Osteocyte (in vitro differentiated cells): ENCODE data around the gene DDX1. TPM values are rescaled to one million over a fixed set of nuclear protein-coding genes. Genes with fewer than 3 reads are reported as not detected.

ENCODE experiments used
- DNase-seq: peaks from one replicate; pipeline ENCODE4 v3.0.0; 2021; ENCODE audit warnings: mixed read lengths; ENCODE audit not compliant: unreplicated experiment; ENCODE audit errors: extremely low spot score
- H3K27ac Mint-ChIP-seq: one replicate; pipeline ENCODE4 v1.8.0; 2021; ENCODE audit warnings: mild to moderate bottlenecking, mixed read lengths; ENCODE audit not compliant: unreplicated experiment
- H3K27me3 Mint-ChIP-seq: one replicate; pipeline ENCODE4 v1.8.0; 2021; ENCODE audit warnings: mixed read lengths; ENCODE audit not compliant: unreplicated experiment
- H3K36me3 Mint-ChIP-seq: one replicate; pipeline ENCODE4 v1.8.0; 2021; ENCODE audit warnings: mixed read lengths; ENCODE audit not compliant: unreplicated experiment
- H3K4me1 Mint-ChIP-seq: one replicate; pipeline ENCODE4 v1.8.0; 2021; ENCODE audit warnings: mixed read lengths; ENCODE audit not compliant: unreplicated experiment
- H3K4me3 Mint-ChIP-seq: one replicate; pipeline ENCODE4 v1.8.0; 2021; ENCODE audit warnings: mild to moderate bottlenecking, moderate library complexity, mixed read lengths; ENCODE audit not compliant: unreplicated experiment
- H3K9me3 Mint-ChIP-seq: one replicate; pipeline ENCODE4 v1.8.0; 2021; ENCODE audit warnings: mixed read lengths; ENCODE audit not compliant: unreplicated experiment
- total RNA-seq: library from RNA; stranded (reverse); gene quantifications from 2 replicates; pipeline ENCODE4 v1.2.1, GENCODE V29; 2021
- TF ChIP-seq, protein P1 (sequence below): fragments of 200-600 bp; sonication (generic); IDR thresholded peaks from 2 replicates; pipeline ENCODE4 v1.5.0; 2021; ENCODE audit warnings: antibody characterized with exemption, mild to moderate bottlenecking, moderate library complexity

Gene DDX1
- total RNA-seq, 1 donor from 2014 or later = 90.7 TPM

DNA sequence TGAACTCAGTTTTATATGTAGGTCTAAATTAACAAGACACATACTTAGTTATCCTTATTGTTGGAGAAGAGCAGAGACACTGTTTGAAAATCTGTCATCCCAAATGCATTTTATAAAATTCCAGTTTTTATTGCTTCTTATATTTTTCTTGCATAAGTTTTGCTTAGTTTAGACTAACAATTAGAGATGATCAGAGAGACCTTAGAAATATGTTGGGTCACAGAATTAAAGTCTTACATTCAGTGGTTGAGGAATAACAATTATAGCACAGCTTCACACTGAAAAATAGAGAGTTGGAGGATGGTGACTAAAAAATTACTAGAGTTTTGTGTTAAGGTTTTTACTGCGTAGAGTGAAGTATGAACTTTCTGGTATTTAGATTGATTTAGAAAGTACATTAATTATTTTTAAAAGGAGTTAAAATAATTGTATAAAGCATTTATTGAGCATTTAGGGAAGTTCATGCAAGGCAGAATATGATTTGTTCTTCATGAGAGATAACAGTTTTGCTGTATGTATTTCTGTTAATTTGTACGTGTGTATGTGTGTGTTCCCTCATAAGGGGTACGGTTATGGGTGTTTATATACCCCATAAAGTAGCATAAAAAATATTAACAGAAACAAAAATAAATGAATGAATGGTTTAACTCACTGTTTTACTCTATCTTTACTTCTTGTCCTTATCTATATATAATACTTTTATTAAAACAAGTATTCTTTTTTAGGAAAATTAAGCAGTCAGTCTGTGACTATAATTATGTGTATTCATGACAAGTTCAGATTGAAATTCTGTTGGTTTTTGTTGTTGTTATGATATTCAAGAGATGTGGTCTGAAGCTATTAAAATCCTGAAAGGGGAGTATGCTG is 31.2 kb downstream of the DDX1 start:
- H3K9me3 Mint-ChIP-seq = no peaks in the 10 kb centered on the region
- H3K27ac Mint-ChIP-seq = no peak overlapping the region
- no peaks in the 10 kb centered on the region for H3K27me3 Mint-ChIP-seq
- no peaks in the 10 kb centered on the region for H3K4me1 Mint-ChIP-seq
- H3K4me3 Mint-ChIP-seq = no peak overlapping the region
- H3K36me3 Mint-ChIP-seq = peaks cover 58% of the 10 kb centered on the region
- TF ChIP-seq, protein P1, sequence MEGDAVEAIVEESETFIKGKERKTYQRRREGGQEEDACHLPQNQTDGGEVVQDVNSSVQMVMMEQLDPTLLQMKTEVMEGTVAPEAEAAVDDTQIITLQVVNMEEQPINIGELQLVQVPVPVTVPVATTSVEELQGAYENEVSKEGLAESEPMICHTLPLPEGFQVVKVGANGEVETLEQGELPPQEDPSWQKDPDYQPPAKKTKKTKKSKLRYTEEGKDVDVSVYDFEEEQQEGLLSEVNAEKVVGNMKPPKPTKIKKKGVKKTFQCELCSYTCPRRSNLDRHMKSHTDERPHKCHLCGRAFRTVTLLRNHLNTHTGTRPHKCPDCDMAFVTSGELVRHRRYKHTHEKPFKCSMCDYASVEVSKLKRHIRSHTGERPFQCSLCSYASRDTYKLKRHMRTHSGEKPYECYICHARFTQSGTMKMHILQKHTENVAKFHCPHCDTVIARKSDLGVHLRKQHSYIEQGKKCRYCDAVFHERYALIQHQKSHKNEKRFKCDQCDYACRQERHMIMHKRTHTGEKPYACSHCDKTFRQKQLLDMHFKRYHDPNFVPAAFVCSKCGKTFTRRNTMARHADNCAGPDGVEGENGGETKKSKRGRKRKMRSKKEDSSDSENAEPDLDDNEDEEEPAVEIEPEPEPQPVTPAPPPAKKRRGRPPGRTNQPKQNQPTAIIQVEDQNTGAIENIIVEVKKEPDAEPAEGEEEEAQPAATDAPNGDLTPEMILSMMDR = no peak
- DNase-seq = no peak

DNA sequence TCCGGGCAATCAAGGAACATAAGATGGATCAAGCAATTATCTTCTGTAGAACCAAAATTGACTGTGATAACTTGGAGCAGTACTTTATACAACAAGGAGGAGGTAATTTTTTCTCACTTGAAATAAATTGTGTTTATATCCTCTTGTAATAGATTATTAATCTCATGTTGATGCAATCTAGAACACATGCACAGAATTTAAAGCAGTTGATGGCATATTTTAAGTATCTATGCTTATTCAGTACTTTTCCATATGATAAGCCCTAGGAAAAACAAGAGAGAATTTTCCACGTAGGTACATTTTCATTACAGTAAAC is 31.8 kb downstream of the DDX1 start:
- Mint-ChIP-seq H3K27me3 (no peaks in the 10 kb centered on the region), H3K27ac (no peak overlapping the region), H3K4me3 (no peak overlapping the region), H3K9me3 (no peaks in the 10 kb centered on the region), H3K4me1 (no peaks in the 10 kb centered on the region), H3K36me3 (peaks cover 62% of the 10 kb centered on the region)
- DNase-seq = no peak
- TF ChIP-seq, protein P1 = no peak

GRCh38 chr2:15623898-15624541 is 32.4 kb downstream of the DDX1 start:
- Mint-ChIP-seq H3K4me3 (no peak overlapping the region), H3K27ac (no peak overlapping the region), H3K36me3 (peaks cover 66% of the 10 kb centered on the region), H3K9me3 (no peaks in the 10 kb centered on the region), H3K4me1 (no peaks in the 10 kb centered on the region), H3K27me3 (no peaks in the 10 kb centered on the region)
- DNase-seq = no peak
- TF ChIP-seq, protein P1 = no peak

- Mint-ChIP-seq H3K4me3 (no peak overlapping the region), H3K9me3 (no peaks in the 10 kb centered on the region), H3K27ac (no peak overlapping the region), H3K27me3 (no peaks in the 10 kb centered on the region), H3K4me1 (no peaks in the 10 kb centered on the region), H3K36me3 (peaks cover 69% of the 10 kb centered on the region)
- TF ChIP-seq, protein P1 = no peak
- DNase-seq = no peak
Measured at GRCh38 chr2:15624903-15625302, 33.2 kb downstream of the DDX1 start.

DNA sequence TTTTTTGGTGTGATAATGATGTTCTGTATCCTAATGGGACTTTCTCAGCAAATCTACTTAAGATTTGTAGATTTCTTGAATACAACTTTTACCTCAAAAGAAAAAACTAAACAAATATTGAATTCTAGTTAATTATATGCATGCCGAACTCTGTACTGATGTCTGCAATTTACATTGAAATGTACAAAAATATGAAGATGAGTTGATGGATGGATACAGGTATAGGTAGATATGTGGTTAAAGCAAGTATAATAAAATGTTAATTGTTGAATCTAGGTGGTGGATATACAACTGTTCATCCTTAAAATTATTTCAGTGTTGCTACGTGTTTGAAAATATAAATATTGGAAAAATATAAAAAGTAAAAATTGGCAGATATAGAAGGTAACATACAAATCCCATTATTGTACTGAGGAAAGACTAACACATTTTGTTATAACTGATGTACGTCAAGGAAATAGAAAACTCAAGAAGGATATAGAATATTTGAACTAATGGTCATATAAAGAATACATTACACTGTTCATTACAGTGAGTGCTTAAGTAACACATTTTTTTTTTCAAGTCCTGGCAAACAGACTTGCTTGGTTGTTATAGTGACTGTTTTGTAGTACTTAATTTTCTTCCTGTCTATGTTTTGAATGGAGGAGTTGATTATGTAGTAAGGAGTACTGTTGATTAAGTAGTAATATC is 33.8 kb downstream of the DDX1 start:
- peaks cover 74% of the 10 kb centered on the region for H3K36me3 Mint-ChIP-seq
- H3K4me3 Mint-ChIP-seq = no peak overlapping the region
- DNase-seq = no peak
- no peaks in the 10 kb centered on the region for H3K9me3 Mint-ChIP-seq
- H3K27ac Mint-ChIP-seq = no peak overlapping the region
- H3K27me3 Mint-ChIP-seq = no peaks in the 10 kb centered on the region
- H3K4me1 Mint-ChIP-seq = no peaks in the 10 kb centered on the region
- TF ChIP-seq, protein P1 = no peak
